GM08714 (cell line): Measurements from ENCODE around the gene ORC3.

Source experiments
- H3K4me3 ChIP-seq: fragments of 200-500 bp; sonication (Bioruptor generic); 2 replicates; pipeline ENCODE4 v1.5.1; 2014; ENCODE audit warnings: mild to moderate bottlenecking, low read length, inconsistent platforms
- ZNF274 ChIP-seq: IDR thresholded peaks from 2 replicates; pipeline ENCODE4 v1.6.1; 2012; ENCODE audit warnings: mild to moderate bottlenecking, low read depth, low read length

Gene ORC3

GRCh38 chr6:87661016-87661415 lies 71.1 kb downstream of the ORC3 start:
- no peak overlapping the region for H3K4me3 ChIP-seq
- TF ChIP-seq ZNF274, result no peak

GRCh38 chr6:87661503-87661902 lies 71.6 kb downstream of the ORC3 start:
- no peak overlapping the region for H3K4me3 ChIP-seq
- TF ChIP-seq ZNF274, result no peak

- no peak for TF ChIP-seq ZNF274
Observed at GRCh38 chr6:87663434-87663833, 73.5 kb downstream of the ORC3 start.

GRCh38 chr6:87664921-87665485 lies 75.1 kb downstream of the ORC3 start:
- H3K4me3 ChIP-seq, result no peak overlapping the region

More at GRCh38 chr6:87663434-87663833, 73.5 kb downstream of the ORC3 start:
- H3K4me3 ChIP-seq, result no peak overlapping the region

GRCh38 chr6:87667032-87667431 lies 77.1 kb downstream of the ORC3 start:
- no peak for TF ChIP-seq ZNF274
- H3K4me3 ChIP-seq, result no peak overlapping the region

More at GRCh38 chr6:87664921-87665485, 75.1 kb downstream of the ORC3 start:
- TF ChIP-seq ZNF274, result no peak

GRCh38 chr6:87668013-87668412 lies 78.1 kb downstream of the ORC3 start:
- TF ChIP-seq ZNF274, result no peak
- no peak overlapping the region for H3K4me3 ChIP-seq

- H3K4me3 ChIP-seq, result no peak overlapping the region
- TF ChIP-seq ZNF274, result no peak
Observed at GRCh38 chr6:87669051-87669450, 79.1 kb downstream of the ORC3 start.

GRCh38 chr6:87670707-87671106 lies 80.8 kb downstream of the ORC3 start:
- no peak overlapping the region for H3K4me3 ChIP-seq

GRCh38 chr6:87671555-87672029 lies 81.7 kb downstream of the ORC3 start:
- no peak overlapping the region for H3K4me3 ChIP-seq
- TF ChIP-seq ZNF274, result no peak

More at GRCh38 chr6:87670707-87671106, 80.8 kb downstream of the ORC3 start:
- no peak for TF ChIP-seq ZNF274

GRCh38 chr6:87672641-87673040 lies 82.7 kb downstream of the ORC3 start:
- TF ChIP-seq ZNF274, result no peak
- no peak overlapping the region for H3K4me3 ChIP-seq

GRCh38 chr6:87673237-87673636 lies 83.3 kb downstream of the ORC3 start:
- H3K4me3 ChIP-seq, result no peak overlapping the region

GRCh38 chr6:87674290-87674689 lies 84.4 kb downstream of the ORC3 start:
- no peak for TF ChIP-seq ZNF274
- H3K4me3 ChIP-seq, result no peak overlapping the region

More at GRCh38 chr6:87673237-87673636, 83.3 kb downstream of the ORC3 start:
- TF ChIP-seq ZNF274, result no peak

- H3K4me3 ChIP-seq, result no peak overlapping the region
- no peak for TF ChIP-seq ZNF274
Observed at GRCh38 chr6:87675004-87675681, 85.2 kb downstream of the ORC3 start.

GRCh38 chr6:87682310-87682709 lies 92.4 kb downstream of the ORC3 start:
- no peak overlapping the region for H3K4me3 ChIP-seq
- TF ChIP-seq ZNF274, result no peak

GRCh38 chr6:87683890-87684289 lies 94.0 kb downstream of the ORC3 start:
- TF ChIP-seq ZNF274, result no peak
- no peak overlapping the region for H3K4me3 ChIP-seq
